Liver (tissue), 9 donors: ENCODE results near the gene EIF3D. TPM values are rescaled to one million over a fixed set of nuclear protein-coding genes. Genes with fewer than 3 reads are reported as not detected.

Source experiments
- DNase-seq: peaks from one replicate; pipeline ENCODE4 v3.0.0-alpha.2; 2017; ENCODE audit warnings: low spot score
- H3K27ac ChIP-seq, 2 donors: one replicate each; pipeline ENCODE4 v1.7.0; 2013; ENCODE audit warnings: inconsistent platforms in 2 of 2, low read length in 2 of 2, control low read depth in 1 of 2, low read depth in 1 of 2, mild to moderate bottlenecking in 1 of 2
- H3K27me3 ChIP-seq, 4 donors: one replicate each; pipeline versions ENCODE4 v1.6.1 to v1.7.0; 2013; ENCODE audit warnings: low read length in 3 of 4, inconsistent platforms in 1 of 4, mild to moderate bottlenecking in 1 of 4, moderate library complexity in 1 of 4; ENCODE audit not compliant: control insufficient read depth in 4 of 4, insufficient read depth in 4 of 4
- H3K36me3 ChIP-seq, 4 donors: one replicate each; pipeline versions ENCODE4 v1.6.1 to v1.7.0; 2013; ENCODE audit warnings: low read length in 3 of 4, mild to moderate bottlenecking in 3 of 4, low read depth in 1 of 4, moderate library complexity in 1 of 4; ENCODE audit not compliant: control insufficient read depth in 4 of 4, insufficient read depth in 3 of 4
- H3K4me1 ChIP-seq, 4 donors: one replicate each; pipeline versions ENCODE4 v1.6.1 to v1.7.0; 2013; ENCODE audit warnings: low read length in 3 of 4, mild to moderate bottlenecking in 3 of 4, moderate library complexity in 1 of 4; ENCODE audit not compliant: control insufficient read depth in 4 of 4, insufficient read depth in 4 of 4
- H3K4me3 ChIP-seq, 3 donors: one replicate each; pipeline versions ENCODE4 v1.6.1 to v1.7.0; 2013; ENCODE audit warnings: low read length in 3 of 3, control low read depth in 1 of 3, low read depth in 1 of 3, mild to moderate bottlenecking in 1 of 3
- H3K9ac ChIP-seq, 2 donors: one replicate each; pipeline ENCODE4 v1.7.0; 2013; ENCODE audit warnings: low read length in 2 of 2, mild to moderate bottlenecking in 2 of 2, moderate library complexity in 2 of 2, control low read depth in 1 of 2, low read depth in 1 of 2
- H3K9me3 ChIP-seq, 4 donors: one replicate each; pipeline versions ENCODE4 v1.6.1 to v1.7.0; 2013; ENCODE audit warnings: low read length in 3 of 4; ENCODE audit not compliant: control insufficient read depth in 4 of 4
- CTCF ChIP-seq: fragments of 150-350 bp; IDR thresholded peaks from 2 replicates; pipeline ENCODE4 v1.5.1; 2017; ENCODE audit warnings: improper control_type of control experiment, low read depth, low read length; ENCODE audit not compliant: missing input control
- EGR1 ChIP-seq, 2 donors: IDR thresholded peaks; 2 replicates each; pipeline ENCODE4 v1.6.1; 2016 to 2018; ENCODE audit warnings: antibody characterized with exemption in 2 of 2, low read depth in 2 of 2
- FOXA1 ChIP-seq: IDR thresholded peaks from 2 replicates; pipeline ENCODE4 v1.6.1; 2016; ENCODE audit warnings: antibody characterized with exemption
- FOXA2 ChIP-seq: IDR thresholded peaks from 2 replicates; pipeline ENCODE4 v1.6.1; 2016; ENCODE audit warnings: antibody characterized with exemption
- GABPA ChIP-seq, 2 donors: IDR thresholded peaks in 1 of 2; conservative IDR thresholded peaks in 1 of 2; 2 replicates each; pipeline ENCODE4 v1.6.1; 2016; ENCODE audit warnings: antibody characterized with exemption in 2 of 2, mild to moderate bottlenecking in 1 of 2, moderate library complexity in 1 of 2
- HNF4A ChIP-seq, 2 donors: conservative IDR thresholded peaks; 2 replicates each; pipeline ENCODE4 v1.6.1; 2016; ENCODE audit warnings: antibody characterized with exemption in 2 of 2, mild to moderate bottlenecking in 2 of 2
- REST ChIP-seq: IDR thresholded peaks from 2 replicates; pipeline ENCODE4 v1.6.1; 2016; ENCODE audit warnings: antibody characterized with exemption, mild to moderate bottlenecking
- SP1 ChIP-seq: IDR thresholded peaks from 2 replicates; pipeline ENCODE4 v1.6.1; 2018; ENCODE audit warnings: antibody characterized with exemption, mild to moderate bottlenecking
- TAF1 ChIP-seq: conservative IDR thresholded peaks from 2 replicates; pipeline ENCODE4 v1.6.1; 2016; ENCODE audit warnings: antibody characterized with exemption, mild to moderate bottlenecking
- YY1 ChIP-seq: IDR thresholded peaks from 2 replicates; pipeline ENCODE4 v1.6.1; 2016; ENCODE audit warnings: antibody characterized with exemption, mild to moderate bottlenecking
- ZBTB33 ChIP-seq: IDR thresholded peaks from 2 replicates; pipeline ENCODE4 v1.6.1; 2016; ENCODE audit warnings: antibody characterized with exemption
- WGBS: extraction: QIAGEN DNeasy Blood & Tissue Kit; methylation state at CpG from one replicate; pipeline ENCODE4 v1.1.7; 2013; 5-methylcytosine and 5-hydroxymethylcytosine counted together
- polyA plus RNA-seq, 2 donors: library from polyadenylated mRNA; stranded (reverse) in 1 of 2; unstranded in 1 of 2; fragments of 200-250 nt in 1 of 2; fragments of >200 nt in 1 of 2; fragmentation: Nextera tagmentation in 1 of 2; extraction: Ambion mirVana in 1 of 2; gene quantifications; one replicate each; pipeline versions ENCODE4 v1.2.1 to v1.2.3, GENCODE V29; 2013 to 2015
- total RNA-seq, 2 donors: library from RNA; depleted of rRNA; stranded (reverse); fragments of >200 nt; gene quantifications; one replicate each; pipeline ENCODE4 v1.2.3, GENCODE V29; 2014
- donor health status: healthy.
- donor health status: healthy.
- donor health status: healthy.
- donor health status: healthy.
- donor health status: healthy.

EIF3D gene
- total and polyA plus RNA-seq, 4 donors = 32.8 to 169 (median 80.3) TPM

GRCh38 chr22:36538529-36538928 is 9.6 kb upstream of the EIF3D start:
- WGBS = 59% methylated on average over 7 of the region's 7 CpGs

More at GRCh38 chr22:36538529-36538928, 9.6 kb upstream of the EIF3D start:
- Histone ChIP-seq H3K9ac (no peak overlapping the region), H3K9me3 (no peaks in the 10 kb centered on the region), H3K36me3 (no peaks in the 10 kb centered on the region), H3K4me3 (no peak overlapping the region), H3K27ac (no peak overlapping the region), H3K27me3 (no peaks in the 10 kb centered on the region), H3K4me1 (no peaks in the 10 kb centered on the region)
- TF ChIP-seq EGR1 (IDR thresholded peaks at IDR 0.05; ENCODE audit: low read depth in 2 of 2) (no peak), CTCF (no peak), FOXA2 (no peak), YY1 (no peak), HNF4A (conservative IDR thresholded peaks at IDR 0.05) (no peak), ZBTB33 (no peak), GABPA (IDR thresholded peaks at IDR 0.05 in 1 of 2, conservative IDR thresholded peaks at IDR 0.05 in 1 of 2) (no peak), TAF1 (no peak), SP1 (no peak), FOXA1 (no peak), REST (no peak)
- DNase-seq = no peak
